OCI-LY3 (cell line): ENCODE data around the gene TBX6.

ENCODE experiments used
- H2AFZ ChIP-seq: fragments of 200-600, 300-600 bp; shearing (Covaris generic); 2 replicates; pipeline ENCODE4 v1.6.0; 2014; ENCODE audit warnings: antibody characterized with exemption, low read depth, low read length
- H3K27ac ChIP-seq: fragments of 200-600, 300-600 bp; sonication (generic); 2 replicates; pipeline ENCODE4 v1.5.1; 2014; ENCODE audit warnings: mild to moderate bottlenecking, low read length, moderate library complexity, mixed read lengths
- H3K27me3 ChIP-seq: fragments of 200-600, 300-600 bp; sonication (generic); 2 replicates; pipeline ENCODE4 v1.6.1; 2014; ENCODE audit warnings: low read depth, low read length, mixed read lengths
- H3K36me3 ChIP-seq: fragments of 200-600, 300-600 bp; sonication (generic); replicated peaks from 2 replicates; pipeline ENCODE3; 2014; ENCODE audit warnings: low read depth, low read length, mixed read lengths
- H3K4me1 ChIP-seq: fragments of 300-600, 200-600 bp; sonication (generic); 2 replicates; pipeline ENCODE4 v1.6.1; 2014; ENCODE audit warnings: low read length, mixed read lengths
- H3K4me2 ChIP-seq: fragments of 200-600, 300-600 bp; sonication (generic); 2 replicates; pipeline ENCODE4 v1.6.1; 2014; ENCODE audit warnings: low read length, mixed read lengths
- H3K4me3 ChIP-seq: fragments of 300-600, 200-600 bp; sonication (generic); 2 replicates; pipeline ENCODE4 v1.5.1; 2014; ENCODE audit warnings: antibody characterized with exemption, mild to moderate bottlenecking, low read length, moderate library complexity
- H3K79me2 ChIP-seq: fragments of 300-600, 200-600 bp; shearing (Covaris generic); 2 replicates; pipeline ENCODE4 v1.6.1; 2014; ENCODE audit warnings: mild to moderate bottlenecking, low read length, mixed read lengths
- H3K9ac ChIP-seq: fragments of 300-600, 200-600 bp; shearing (Covaris generic); 2 replicates; pipeline ENCODE4 v1.6.0; 2014; ENCODE audit warnings: mild to moderate bottlenecking, low read length, moderate library complexity
- H3K9me3 ChIP-seq: fragments of 200-600, 300-600 bp; shearing (Covaris generic); 2 replicates; pipeline ENCODE4 v1.6.1; 2014; ENCODE audit warnings: low read length, mixed read lengths; ENCODE audit not compliant: insufficient read depth
- H4K20me1 ChIP-seq: fragments of 200-600, 300-600 bp; sonication (generic); 2 replicates; pipeline ENCODE4 v1.6.1; 2016; ENCODE audit warnings: low read length, mixed read lengths; ENCODE audit not compliant: insufficient read depth
- CTCF ChIP-seq: fragments of 200-600, 300-600 bp; sonication (generic); IDR thresholded peaks from 2 replicates; pipeline ENCODE4 v1.5.1; 2014; ENCODE audit warnings: antibody characterized with exemption, low read length, low read depth
- EZH2phosphoT487 ChIP-seq: fragments of 200-600 bp; shearing (Covaris generic); IDR thresholded peaks from 2 replicates; pipeline ENCODE4 v1.6.1; 2018; ENCODE audit warnings: antibody characterized with exemption, mixed run types, low read depth

Gene TBX6, protein sequence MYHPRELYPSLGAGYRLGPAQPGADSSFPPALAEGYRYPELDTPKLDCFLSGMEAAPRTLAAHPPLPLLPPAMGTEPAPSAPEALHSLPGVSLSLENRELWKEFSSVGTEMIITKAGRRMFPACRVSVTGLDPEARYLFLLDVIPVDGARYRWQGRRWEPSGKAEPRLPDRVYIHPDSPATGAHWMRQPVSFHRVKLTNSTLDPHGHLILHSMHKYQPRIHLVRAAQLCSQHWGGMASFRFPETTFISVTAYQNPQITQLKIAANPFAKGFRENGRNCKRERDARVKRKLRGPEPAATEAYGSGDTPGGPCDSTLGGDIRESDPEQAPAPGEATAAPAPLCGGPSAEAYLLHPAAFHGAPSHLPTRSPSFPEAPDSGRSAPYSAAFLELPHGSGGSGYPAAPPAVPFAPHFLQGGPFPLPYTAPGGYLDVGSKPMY

DNA sequence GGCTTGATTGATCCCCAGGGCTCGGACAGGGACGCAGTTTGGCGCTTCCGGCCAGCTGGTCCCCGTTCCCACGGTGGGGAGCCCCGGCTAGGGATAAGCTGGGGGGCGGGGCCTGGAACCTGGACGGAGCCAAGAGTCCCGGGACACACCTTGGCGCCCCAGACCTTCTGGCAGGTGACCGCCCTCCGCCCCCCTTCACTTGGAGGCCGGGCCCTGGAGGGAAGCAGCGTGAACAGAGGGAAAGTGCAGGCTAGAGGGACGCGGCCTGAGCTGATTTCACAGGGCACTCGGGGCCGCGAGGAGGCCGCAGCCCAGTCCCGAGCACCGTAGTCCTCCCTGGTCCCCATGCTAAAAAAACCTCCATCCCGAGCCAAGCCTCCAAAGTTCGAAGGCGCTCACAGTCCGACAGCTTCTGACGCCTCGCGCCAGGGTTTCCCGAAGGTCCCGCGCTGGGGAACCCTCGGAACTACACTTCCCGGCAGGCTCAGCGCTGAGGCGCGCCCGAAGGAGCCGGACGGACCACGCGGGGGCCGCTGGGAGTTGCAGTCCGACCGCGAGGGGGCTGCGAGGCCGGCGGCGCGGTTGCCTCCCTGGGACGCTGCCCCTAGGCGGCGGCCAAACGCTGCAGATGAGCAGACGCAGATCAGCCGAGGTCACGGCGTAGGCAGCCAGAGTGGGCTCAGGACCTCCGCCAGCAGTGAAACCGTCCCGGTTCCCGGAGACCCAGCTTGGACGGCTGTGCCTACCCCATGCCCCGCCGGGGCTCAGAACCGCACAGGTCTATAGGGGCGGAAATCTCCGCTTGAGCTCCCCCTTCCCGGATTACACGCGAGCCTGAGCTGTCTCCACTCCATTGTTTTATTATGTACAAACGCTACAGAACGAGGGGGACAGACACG is at the start of gene TBX6:
Gene TBX6 (minus strand): TSS at position 451 of the 899 bp plus-strand sequence. CDS start 731 bp downstream, outside the sequence.
- peak within 1 kb of the TSS; percentile 99 for H3K4me3 ChIP-seq
- no peaks in the 10 kb centered on the region for H3K27me3 ChIP-seq
- H3K79me2 ChIP-seq = no peaks in the 10 kb centered on the region
- H3K27ac ChIP-seq = peak within 1 kb of the TSS; percentile 85
- peak within 1 kb of the TSS; percentile 100 for H3K9ac ChIP-seq
- H3K9me3 ChIP-seq = peaks cover 3% of the 10 kb centered on the region; the same call in 1 of the 2 replicates
- H2AFZ ChIP-seq = peak within 1 kb of the TSS; percentile 86
- peaks cover 7% of the 10 kb centered on the region for H3K36me3 ChIP-seq
- TF ChIP-seq CTCF = peak; percentile 65
- no peak for TF ChIP-seq EZH2phosphoT487
- peak within 1 kb of the TSS; percentile 100 for H3K4me2 ChIP-seq
- peaks cover 7% of the 10 kb centered on the region for H3K4me1 ChIP-seq
- no peaks in the 10 kb centered on the region for H4K20me1 ChIP-seq

- no peaks in the 10 kb centered on the region for H3K79me2 ChIP-seq
- no peaks in the 10 kb centered on the region for H3K27me3 ChIP-seq
- TF ChIP-seq CTCF (no peak), EZH2phosphoT487 (no peak)
- H3K27ac ChIP-seq = no peak overlapping the region
- no peak overlapping the region for H3K4me3 ChIP-seq
- no peak overlapping the region for H3K9ac ChIP-seq
- H3K9me3 ChIP-seq = no peaks in the 10 kb centered on the region
- peak overlapping the region; percentile 67 for H2AFZ ChIP-seq
- peak overlapping the region; percentile 33 for H3K4me2 ChIP-seq
- H3K4me1 ChIP-seq = peaks cover 17% of the 10 kb centered on the region
- H3K36me3 ChIP-seq = no peaks in the 10 kb centered on the region
- H4K20me1 ChIP-seq = no peaks in the 10 kb centered on the region
These were observed 48.1 kb upstream of the TBX6 start for GRCh38 chr16:30139583-30140481.

DNA sequence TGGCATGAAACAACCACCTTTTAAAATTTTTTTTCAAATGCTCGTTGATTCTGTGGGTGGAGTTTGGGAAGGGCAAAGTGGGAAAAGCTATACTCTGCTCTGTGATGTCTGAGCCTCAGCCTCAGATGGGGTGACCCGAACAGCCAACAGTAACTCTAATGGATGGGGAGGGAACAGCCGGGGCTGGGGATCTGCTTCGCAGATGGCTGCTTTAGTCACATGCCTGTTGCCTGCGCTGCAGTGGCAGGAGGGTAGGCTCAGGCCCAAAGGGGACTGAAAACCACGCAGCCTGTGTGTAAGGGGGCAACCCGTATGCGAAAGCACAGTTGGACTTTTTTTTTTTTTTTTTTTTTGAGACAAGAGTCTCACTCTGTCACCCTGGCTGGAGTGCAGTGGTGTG is 46.2 kb upstream of the TBX6 start:
- no peak overlapping the region for H3K4me2 ChIP-seq
- H3K4me1 ChIP-seq = peaks cover 19% of the 10 kb centered on the region
- TF ChIP-seq CTCF = no peak
- no peak for TF ChIP-seq EZH2phosphoT487
- no peaks in the 10 kb centered on the region for H4K20me1 ChIP-seq
- no peaks in the 10 kb centered on the region for H3K9me3 ChIP-seq
- H2AFZ ChIP-seq = no peak overlapping the region
- H3K79me2 ChIP-seq = no peaks in the 10 kb centered on the region
- no peak overlapping the region for H3K9ac ChIP-seq
- no peak overlapping the region for H3K27ac ChIP-seq
- H3K36me3 ChIP-seq = no peaks in the 10 kb centered on the region
- no peaks in the 10 kb centered on the region for H3K27me3 ChIP-seq
- no peak overlapping the region for H3K4me3 ChIP-seq
